ENCODE measurements around the gene FOXO1. TPM values are rescaled to one million over a fixed set of nuclear protein-coding genes. Genes with fewer than 3 reads are reported as not detected.

FOXO1 gene
- total RNA-seq, 1 experiment from 2014 or later, result 12.2 TPM

DNA sequence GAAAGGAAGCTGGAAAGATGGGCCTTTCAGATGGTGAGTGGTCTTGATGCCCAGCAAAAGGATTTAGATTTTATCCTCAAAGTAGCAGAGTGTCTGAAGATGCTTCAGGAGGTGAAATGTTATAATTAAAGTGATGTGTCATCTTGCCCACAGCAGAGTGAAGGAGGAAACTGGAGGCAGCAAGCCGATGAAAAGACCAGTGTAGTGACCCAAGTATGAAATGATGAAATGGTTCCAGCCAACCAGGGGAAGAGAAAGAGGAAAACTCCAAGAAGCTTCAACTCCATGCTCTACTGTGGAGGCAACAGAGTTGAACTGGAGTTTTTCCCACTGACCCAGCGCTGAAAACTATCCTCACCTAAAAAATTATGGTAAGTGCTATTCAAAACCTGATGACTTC lies 66.7 kb downstream of the FOXO1 start:
- Histone ChIP-seq H3K4me2 (ENCODE audit: low read length) (no peak overlapping the region), H3K9me3 (ENCODE audit: control insufficient read depth in 1 of 2, insufficient read depth in 1 of 2, low read depth in 1 of 2, low read length in 2 of 2) (no peaks in the 10 kb centered on the region), H4K20me1 (ENCODE audit: insufficient read depth) (no peaks in the 10 kb centered on the region), H3K27ac (ENCODE audit: low read depth, low read length) (no peak overlapping the region), H3K9ac (ENCODE audit: low read length) (no peak overlapping the region), H3K79me2 (ENCODE audit: insufficient read depth, low read length) (peaks cover 4% of the 10 kb centered on the region; the same call in 1 of the 2 replicates), H3K36me3 (ENCODE audit: control insufficient read depth in 1 of 2, insufficient read depth in 2 of 2, low read length in 2 of 2) (no peaks in the 10 kb centered on the region), H3K4me3 (replicated peaks in 1 of 2; ENCODE audit: low read depth in 1 of 2, low read length in 2 of 2) (no peak overlapping the region), H2AFZ (ENCODE audit: low read depth, low read length, poor library complexity, severe bottlenecking) (no peak overlapping the region), H3K27me3 (ENCODE audit: insufficient read depth, low read length) (no peaks in the 10 kb centered on the region), H3K9me2 (ENCODE audit: insufficient read depth) (no peaks in the 10 kb centered on the region), H3K4me1 (ENCODE audit: control insufficient read depth in 1 of 2, insufficient read depth in 2 of 2, low read length in 2 of 2) (peaks cover 2 to 5% of the 10 kb centered on the region in 2 experiments; a peak in 1 of 4 replicates)
- CTCF ChIA-PET, result no interaction called here
- no peak for TF ChIP-seq SRF (IDR thresholded peaks at IDR 0.05; ENCODE audit: low read depth)
- TF ChIP-seq SIN3A (IDR thresholded peaks at IDR 0.05; ENCODE audit: low read depth), result no peak
- no peak for TF ChIP-seq RAD21 (IDR thresholded peaks at IDR 0.05; ENCODE audit: low read depth)
- no peak for TF ChIP-seq JUND (IDR thresholded peaks at IDR 0.05)
- TF ChIP-seq CBX3 (IDR thresholded peaks at IDR 0.05; ENCODE audit: low read depth), result no peak
- TF ChIP-seq YY1 (IDR thresholded peaks at IDR 0.05; ENCODE audit: extremely low read depth, insufficient replicate concordance, low read depth, low read length), result no peak
- intact Hi-C loops (cut with micrococcal nuclease), result no loop called here
- RAD21 ChIA-PET (ENCODE audit: low non-redundant PET in 1 of 2, low total read pairs in 2 of 2, uncharacterized antibody in 2 of 2, unreplicated experiment in 2 of 2), result no interaction called here
- no TSS peak for BruUV-seq (replicated peaks)
- POLR2A ChIA-PET, result no interaction called here
- ATAC-seq (no peak), DNase-seq (ENCODE audit: low read depth, low spot score) (no peak)

DNA sequence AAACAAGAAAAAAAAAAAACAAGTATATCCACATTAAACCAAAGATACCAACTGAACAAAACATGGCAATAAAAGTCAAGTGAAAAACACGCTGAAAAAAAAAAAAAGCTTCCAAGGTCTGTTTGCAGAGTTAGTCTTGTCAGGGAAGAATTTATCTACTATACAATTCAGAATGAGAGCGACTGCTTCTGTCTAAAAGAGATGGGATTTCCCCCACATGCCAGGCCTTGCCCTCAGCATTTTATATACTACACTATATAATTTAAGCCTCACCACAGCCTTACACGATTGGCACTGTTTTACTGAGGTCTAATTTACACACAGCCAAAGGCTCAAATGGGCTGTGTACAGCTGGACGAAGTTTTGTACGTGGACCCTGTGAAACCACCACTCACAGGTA lies 67.3 kb downstream of the FOXO1 start:
- no peak overlapping the region for H3K27ac ChIP-seq (ENCODE audit: low read depth, low read length)
- H3K4me3 ChIP-seq (replicated peaks in 1 of 2; ENCODE audit: low read depth in 1 of 2, low read length in 2 of 2), result no peak overlapping the region
- ATAC-seq (no peak), DNase-seq (ENCODE audit: low read depth, low spot score) (no peak)
- ChIA-PET RAD21 (ENCODE audit: low non-redundant PET in 1 of 2, low total read pairs in 2 of 2, uncharacterized antibody in 2 of 2, unreplicated experiment in 2 of 2) (no interaction called here), POLR2A (no interaction called here), CTCF (no interaction called here)
- BruUV-seq (replicated peaks), result no TSS peak
- no peaks in the 10 kb centered on the region for H3K9me3 ChIP-seq (ENCODE audit: control insufficient read depth in 1 of 2, insufficient read depth in 1 of 2, low read depth in 1 of 2, low read length in 2 of 2)
- H3K9ac ChIP-seq (ENCODE audit: low read length), result no peak overlapping the region
- H4K20me1 ChIP-seq (ENCODE audit: insufficient read depth), result no peaks in the 10 kb centered on the region
- TF ChIP-seq EZH2 (IDR thresholded peaks at IDR 0.05), result no peak
- TF ChIP-seq CEBPB (IDR thresholded peaks at IDR 0.05; ENCODE audit: low read depth), result no peak
- no peak for TF ChIP-seq FOSL1 (IDR thresholded peaks at IDR 0.05; ENCODE audit: low read depth)
- TF ChIP-seq SP1 (IDR thresholded peaks at IDR 0.05; ENCODE audit: low read depth), result no peak
- no peak for TF ChIP-seq ZNF274 (IDR thresholded peaks at IDR 0.05; ENCODE audit: low read depth, low read length)
- TF ChIP-seq, protein P1, sequence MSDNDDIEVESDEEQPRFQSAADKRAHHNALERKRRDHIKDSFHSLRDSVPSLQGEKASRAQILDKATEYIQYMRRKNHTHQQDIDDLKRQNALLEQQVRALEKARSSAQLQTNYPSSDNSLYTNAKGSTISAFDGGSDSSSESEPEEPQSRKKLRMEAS (IDR thresholded peaks at IDR 0.05), result no peak
- intact Hi-C loops (cut with micrococcal nuclease), result no loop called here
- H3K4me1 ChIP-seq (ENCODE audit: control insufficient read depth in 1 of 2, insufficient read depth in 2 of 2, low read length in 2 of 2), result peaks cover 2 to 5% of the 10 kb centered on the region in 2 experiments; a peak in 1 of 4 replicates
- peaks cover 4% of the 10 kb centered on the region; the same call in 1 of the 2 replicates for H3K79me2 ChIP-seq (ENCODE audit: insufficient read depth, low read length)
- no peak overlapping the region for H2AFZ ChIP-seq (ENCODE audit: low read depth, low read length, poor library complexity, severe bottlenecking)
- no peaks in the 10 kb centered on the region for H3K36me3 ChIP-seq (ENCODE audit: control insufficient read depth in 1 of 2, insufficient read depth in 2 of 2, low read length in 2 of 2)
- no peaks in the 10 kb centered on the region for H3K27me3 ChIP-seq (ENCODE audit: insufficient read depth, low read length)
- H3K4me2 ChIP-seq (ENCODE audit: low read length), result no peak overlapping the region
- no peaks in the 10 kb centered on the region for H3K9me2 ChIP-seq (ENCODE audit: insufficient read depth)

Measured in HCT116 (cell line).